HG03108 (cell line): ENCODE results near the gene SHISA9.

Source experiments
- ATAC-seq: cut with Tn5 transposase; IDR thresholded peaks from one replicate; pipeline ENCODE4 v1.9.1; 2021; ENCODE audit warnings: moderate library complexity; ENCODE audit not compliant: unreplicated experiment

The SHISA9 gene

GRCh38 chr16:13245713-13246377 lies 344.4 kb downstream of the SHISA9 start:
- ATAC-seq, result no peak

DNA sequence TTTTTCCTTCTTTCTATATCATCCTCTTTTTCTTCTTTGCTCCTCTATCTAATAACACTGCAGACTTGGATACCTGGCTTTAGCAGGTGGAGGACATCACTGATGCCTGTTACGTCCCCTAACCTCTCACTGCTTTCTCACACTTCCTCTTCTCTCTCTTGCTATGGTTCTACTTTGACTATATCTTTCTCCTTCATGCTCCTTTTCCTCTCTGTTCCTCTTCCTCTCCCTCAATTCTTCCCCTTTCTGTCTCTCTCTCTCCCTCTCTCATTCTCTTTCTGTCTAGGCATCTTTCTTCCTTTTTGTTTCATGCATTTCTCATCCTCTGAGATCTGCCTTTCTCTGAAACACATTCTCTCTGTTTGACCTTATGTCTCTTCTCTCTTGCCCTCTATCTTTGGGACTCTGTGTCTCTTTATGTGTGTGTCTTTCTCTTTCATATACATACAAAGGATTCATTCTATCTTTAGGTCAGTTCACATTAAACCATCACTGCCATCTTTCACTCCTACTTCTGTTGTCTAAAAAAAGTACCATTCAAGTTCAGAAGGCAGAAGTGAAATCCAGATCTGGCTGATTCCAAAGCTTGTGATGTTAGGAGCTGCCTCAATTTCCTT lies 353.7 kb downstream of the SHISA9 start:
- ATAC-seq, result no peak

DNA sequence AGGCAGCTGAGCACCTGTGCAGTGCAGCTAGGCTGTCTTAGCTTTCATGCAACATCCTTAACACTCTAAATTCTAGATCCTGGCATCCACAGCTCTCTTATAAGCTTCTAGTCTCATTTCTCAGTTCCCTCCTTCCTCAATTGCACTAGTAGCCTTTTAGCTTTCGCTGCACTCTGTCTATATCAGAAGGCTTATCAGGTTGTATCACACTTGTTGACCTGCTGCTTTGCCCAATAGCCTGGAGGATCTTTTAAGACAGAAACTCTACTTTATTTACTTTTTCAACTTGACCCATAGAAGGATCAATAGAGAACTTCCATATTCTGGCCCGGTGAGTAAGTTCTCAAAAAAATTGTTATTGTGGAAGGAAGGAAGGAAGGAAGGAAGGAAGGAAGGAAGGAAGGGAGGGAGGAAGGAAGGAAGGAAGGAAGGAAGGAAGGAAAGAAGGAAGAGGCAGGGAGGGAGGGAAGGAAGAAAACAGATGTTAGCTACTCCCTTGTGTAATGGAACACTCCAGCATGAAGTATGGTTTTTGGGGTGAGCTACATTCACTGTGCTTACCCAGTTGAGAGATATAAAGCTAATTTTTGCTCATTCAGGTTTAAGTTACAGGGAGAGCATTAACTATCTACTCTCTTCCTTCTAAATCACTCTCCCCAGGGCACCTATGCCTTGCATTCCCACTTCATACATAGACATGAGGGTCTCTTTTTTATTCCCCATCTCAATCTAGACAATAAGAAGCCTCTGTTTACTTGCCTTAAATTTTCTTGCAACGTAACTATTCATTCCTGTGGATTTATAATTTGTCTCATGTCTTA lies 361.1 kb downstream of the SHISA9 start:
- ATAC-seq, result no peak

DNA sequence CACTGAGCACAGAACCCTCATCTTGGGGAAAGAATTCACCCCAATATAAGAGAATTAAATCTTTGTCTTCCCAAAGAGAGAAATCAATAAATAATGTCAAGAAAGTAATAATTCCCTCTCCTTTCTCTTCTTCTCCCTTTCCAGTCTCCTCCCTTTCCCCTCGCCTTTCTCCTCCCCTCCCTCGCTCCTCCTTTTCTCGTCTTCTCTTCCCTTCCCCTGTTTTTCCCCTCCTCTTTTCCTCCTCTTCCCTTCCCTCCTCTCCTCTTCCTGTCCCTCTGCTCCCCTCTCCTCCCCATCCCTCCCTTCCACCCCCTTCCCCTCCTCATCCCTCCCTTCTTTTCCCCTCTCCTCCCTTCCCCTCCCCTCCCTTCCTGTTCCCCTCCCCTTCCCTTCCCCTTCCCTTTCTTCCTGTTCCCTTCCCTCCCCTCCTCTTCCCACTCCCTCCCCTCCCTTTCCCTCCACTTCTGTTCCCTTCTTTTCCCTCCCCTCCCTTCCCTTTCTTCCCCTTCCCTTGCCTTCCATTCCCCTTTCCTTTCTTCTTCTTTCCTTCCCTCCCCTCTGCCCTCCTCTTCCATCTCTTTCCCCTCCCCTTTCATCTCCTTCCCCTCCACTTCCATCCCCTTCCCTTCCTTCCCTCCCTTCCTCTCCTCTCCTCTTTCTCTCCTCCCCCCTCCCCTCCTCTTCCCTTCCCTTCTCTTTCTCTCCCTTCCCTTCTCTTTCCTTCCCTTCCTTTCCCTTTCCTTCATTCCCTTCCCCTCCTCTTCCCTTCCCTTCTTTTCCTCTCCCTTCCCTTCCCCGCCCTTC lies 363.6 kb downstream of the SHISA9 start:
- no peak for ATAC-seq

DNA sequence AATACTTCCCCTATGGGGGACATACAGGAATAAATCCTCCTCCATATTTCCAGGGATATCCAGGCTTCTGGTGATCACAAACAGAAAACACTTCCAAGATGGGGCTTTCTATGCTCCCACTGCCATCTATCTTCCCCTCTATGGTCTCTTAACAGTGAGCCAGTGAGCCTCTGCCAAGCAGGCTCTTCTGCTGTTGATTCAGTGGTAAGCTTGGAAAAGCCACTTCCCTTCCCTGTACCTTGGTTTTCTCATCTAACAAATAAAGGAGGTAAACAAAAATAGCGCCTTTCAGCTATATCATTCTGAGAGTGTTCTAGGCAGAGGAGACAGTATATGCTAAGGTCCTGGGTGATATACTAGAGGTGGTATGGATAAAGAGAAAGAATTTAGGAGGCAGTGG lies 368.0 kb downstream of the SHISA9 start:
- no peak for ATAC-seq

DNA sequence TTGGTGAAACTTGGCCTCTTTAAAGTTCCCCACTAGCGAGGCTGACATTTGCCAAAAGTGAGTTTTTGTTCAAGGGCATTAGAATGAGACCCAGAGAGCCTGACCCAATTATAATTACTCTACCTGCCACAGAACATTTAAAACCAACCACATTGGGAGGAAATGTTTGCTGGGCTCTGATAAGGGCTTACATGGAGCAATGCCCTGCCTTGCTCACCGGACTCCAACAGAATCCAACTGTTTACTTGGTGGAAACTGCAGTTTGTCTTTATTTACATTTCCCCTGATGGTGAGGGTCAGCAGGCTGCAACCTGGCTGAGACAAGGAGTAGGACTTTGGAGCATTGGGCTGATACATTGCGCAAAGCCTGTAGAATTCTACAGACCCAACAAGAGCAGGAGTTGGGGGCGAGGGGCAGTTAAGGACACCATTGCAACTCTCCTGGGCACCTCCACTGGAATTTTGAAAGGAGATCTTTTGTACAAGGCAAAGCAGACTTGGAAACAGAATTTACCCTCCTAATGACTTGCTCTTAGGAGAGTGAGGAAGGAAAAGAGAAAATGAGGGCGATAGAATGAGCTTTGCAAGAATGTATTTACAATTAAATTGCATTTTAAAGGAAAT lies 368.6 kb downstream of the SHISA9 start:
- no peak for ATAC-seq

DNA sequence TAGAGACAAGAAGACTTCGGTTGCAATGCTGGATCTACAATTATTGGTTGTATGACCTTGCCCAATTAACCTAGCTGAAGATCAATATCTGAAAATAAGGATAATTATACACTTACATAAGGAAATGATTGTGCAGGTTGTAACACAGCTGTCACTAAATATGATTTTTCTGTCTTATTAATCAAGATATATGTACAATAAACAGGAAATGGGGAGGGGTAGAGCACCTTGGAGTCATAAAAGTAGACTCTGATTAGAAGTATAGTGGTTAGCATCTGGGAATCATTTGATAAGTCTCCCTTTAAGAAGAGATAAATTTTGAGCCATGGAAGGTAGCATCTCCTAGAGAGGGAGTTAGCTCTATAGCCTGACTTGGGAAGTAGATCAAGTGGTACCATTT lies 369.2 kb downstream of the SHISA9 start:
- ATAC-seq, result no peak

- ATAC-seq, result no peak
These were observed 388.1 kb downstream of the SHISA9 start for GRCh38 chr16:13289515-13289914.
